Measurements from ENCODE around the gene TBC1D23.
"Not testable (repeated sequence)": the region's sequence is repeated elsewhere in the genome, so short reads cannot be mapped to it uniquely, and the experiment has no call there.

Gene TBC1D23

GRCh38 chr3:100260081-100260684 is 609 bp upstream of the TBC1D23 start:
- Histone ChIP-seq H2BK120ac (ENCODE audit: low read depth, low read length) (no peak overlapping the region), H3K4me1 (ENCODE audit: control insufficient read depth in 2 of 2, insufficient read depth in 1 of 2, low read depth in 1 of 2, low read length in 2 of 2) (peaks cover 6 to 8% of the 10 kb centered on the region in 2 donors), H2BK15ac (ENCODE audit: low read length) (no peak overlapping the region), H3K36me3 (replicated peaks in 1 of 2; ENCODE audit: control insufficient read depth in 2 of 2, insufficient read depth in 2 of 2, low read length in 2 of 2) (no peaks in the 10 kb centered on the region), H3K27ac (replicated peaks; ENCODE audit: low read length) (peak overlapping the region; percentile 37), H3K9ac (ENCODE audit: low read depth, low read length, poor library complexity) (no peak overlapping the region), H3K27me3 (ENCODE audit: control insufficient read depth in 3 of 3, insufficient read depth in 3 of 3, low read depth in 1 of 3, low read length in 3 of 3) (no peaks in the 10 kb centered on the region), H2AK5ac (ENCODE audit: low read depth, low read length) (no peak overlapping the region), H3K23ac (ENCODE audit: low read depth, low read length, poor library complexity) (no peak overlapping the region), H3K9me3 (replicated peaks in 1 of 2; ENCODE audit: control insufficient read depth in 2 of 2, insufficient read depth in 1 of 2, low read depth in 1 of 2, low read length in 2 of 2) (no peaks in the 10 kb centered on the region), H2AFZ (ENCODE audit: low read length) (peak overlapping the region; percentile 94), H3K4ac (ENCODE audit: low read length) (no peak overlapping the region), H3K4me3 (ENCODE audit: low read length in 2 of 2) (peak overlapping the region; percentile 70 to 95), H3K14ac (ENCODE audit: low read length) (no peak overlapping the region), H4K8ac (ENCODE audit: low read depth, low read length) (no peak overlapping the region), H3K4me2 (ENCODE audit: insufficient read depth, low read length, poor library complexity, severe bottlenecking) (peak overlapping the region; percentile 65), H2BK12ac (ENCODE audit: low read length) (no peak overlapping the region), H4K91ac (ENCODE audit: low read depth, low read length, poor library complexity) (no peak overlapping the region), H2BK5ac (ENCODE audit: low read length) (no peak overlapping the region), H3K18ac (ENCODE audit: low read length) (no peak overlapping the region), H3K79me1 (ENCODE audit: low read depth, low read length) (peaks cover 3% of the 10 kb centered on the region)
- WGBS, 2 donors (ENCODE audit: extremely low coverage in 2 of 2, insufficient read length in 2 of 2, insufficient replicate concordance in 1 of 2), result no CpG with 5 or more reads among the region's 18 CpGs
- DNase-seq (ENCODE audit: low spot score), result peak; percentile 17

GRCh38 chr3:100261485-100261903 is 702 bp downstream of the TBC1D23 start:
- Histone ChIP-seq H4K8ac (ENCODE audit: low read depth, low read length) (no peak overlapping the region), H2BK5ac (ENCODE audit: low read length) (no peak overlapping the region), H3K14ac (ENCODE audit: low read length) (no peak overlapping the region), H3K36me3 (replicated peaks in 1 of 2; ENCODE audit: control insufficient read depth in 2 of 2, insufficient read depth in 2 of 2, low read length in 2 of 2) (no peaks in the 10 kb centered on the region), H3K27ac (replicated peaks; ENCODE audit: low read length) (no peak overlapping the region), H3K4ac (ENCODE audit: low read length) (no peak overlapping the region), H2BK15ac (ENCODE audit: low read length) (no peak overlapping the region), H2BK12ac (ENCODE audit: low read length) (no peak overlapping the region), H4K91ac (ENCODE audit: low read depth, low read length, poor library complexity) (no peak overlapping the region), H2BK120ac (ENCODE audit: low read depth, low read length) (no peak overlapping the region), H3K9ac (ENCODE audit: low read depth, low read length, poor library complexity) (no peak overlapping the region), H3K23ac (ENCODE audit: low read depth, low read length, poor library complexity) (no peak overlapping the region), H3K79me1 (ENCODE audit: low read depth, low read length) (peaks cover 4% of the 10 kb centered on the region), H3K18ac (ENCODE audit: low read length) (no peak overlapping the region), H3K4me2 (ENCODE audit: insufficient read depth, low read length, poor library complexity, severe bottlenecking) (peak overlapping the region; percentile 82), H3K9me3 (replicated peaks in 1 of 2; ENCODE audit: control insufficient read depth in 2 of 2, insufficient read depth in 1 of 2, low read depth in 1 of 2, low read length in 2 of 2) (no peaks in the 10 kb centered on the region), H3K27me3 (ENCODE audit: control insufficient read depth in 3 of 3, insufficient read depth in 3 of 3, low read depth in 1 of 3, low read length in 3 of 3) (no peaks in the 10 kb centered on the region), H2AK5ac (ENCODE audit: low read depth, low read length) (no peak overlapping the region), H3K4me1 (ENCODE audit: control insufficient read depth in 2 of 2, insufficient read depth in 1 of 2, low read depth in 1 of 2, low read length in 2 of 2) (peaks cover 6 to 8% of the 10 kb centered on the region in 2 donors), H2AFZ (ENCODE audit: low read length) (peak overlapping the region; percentile 94), H3K4me3 (ENCODE audit: low read length in 2 of 2) (peak overlapping the region; percentile 86 to 95)
- WGBS, 2 donors (ENCODE audit: extremely low coverage in 2 of 2, insufficient read length in 2 of 2, insufficient replicate concordance in 1 of 2), result no CpG with 5 or more reads among the region's 11 CpGs
- no peak for DNase-seq (ENCODE audit: low spot score)

- not testable (repeated sequence) for H2BK12ac ChIP-seq (ENCODE audit: low read length); H4K8ac ChIP-seq (ENCODE audit: low read depth, low read length); H3K23ac ChIP-seq (ENCODE audit: low read depth, low read length, poor library complexity); H3K14ac ChIP-seq (ENCODE audit: low read length); H3K9ac ChIP-seq (ENCODE audit: low read depth, low read length, poor library complexity); H4K91ac ChIP-seq (ENCODE audit: low read depth, low read length, poor library complexity); H3K9me3 ChIP-seq (replicated peaks in 1 of 2; ENCODE audit: control insufficient read depth in 2 of 2, insufficient read depth in 1 of 2, low read depth in 1 of 2, low read length in 2 of 2); H3K4me2 ChIP-seq (ENCODE audit: insufficient read depth, low read length, poor library complexity, severe bottlenecking); H2BK15ac ChIP-seq (ENCODE audit: low read length); H3K27me3 ChIP-seq (ENCODE audit: control insufficient read depth in 3 of 3, insufficient read depth in 3 of 3, low read depth in 1 of 3, low read length in 3 of 3); H3K18ac ChIP-seq (ENCODE audit: low read length); H2BK120ac ChIP-seq (ENCODE audit: low read depth, low read length); H3K36me3 ChIP-seq (replicated peaks in 1 of 2; ENCODE audit: control insufficient read depth in 2 of 2, insufficient read depth in 2 of 2, low read length in 2 of 2); H3K4me1 ChIP-seq (ENCODE audit: control insufficient read depth in 2 of 2, insufficient read depth in 1 of 2, low read depth in 1 of 2, low read length in 2 of 2); H2AFZ ChIP-seq (ENCODE audit: low read length); H3K4ac ChIP-seq (ENCODE audit: low read length); H2BK5ac ChIP-seq (ENCODE audit: low read length); H2AK5ac ChIP-seq (ENCODE audit: low read depth, low read length); H3K27ac ChIP-seq (replicated peaks; ENCODE audit: low read length); H3K4me3 ChIP-seq (ENCODE audit: low read length in 2 of 2); DNase-seq (ENCODE audit: low spot score); H3K79me1 ChIP-seq (ENCODE audit: low read depth, low read length)
- WGBS, 2 donors (ENCODE audit: extremely low coverage in 2 of 2, insufficient read length in 2 of 2, insufficient replicate concordance in 1 of 2), result no CpG with 5 or more reads among the region's 11 CpGs
Measured at GRCh38 chr3:100262925-100263324, 2.1 kb downstream of the TBC1D23 start.

GRCh38 chr3:100263583-100263982 is 2.8 kb downstream of the TBC1D23 start:
- Histone ChIP-seq H3K4me3 (ENCODE audit: low read length in 2 of 2) (no peak overlapping the region), H3K9me3 (replicated peaks in 1 of 2; ENCODE audit: control insufficient read depth in 2 of 2, insufficient read depth in 1 of 2, low read depth in 1 of 2, low read length in 2 of 2) (no peaks in the 10 kb centered on the region), H2BK12ac (ENCODE audit: low read length) (no peak overlapping the region), H2BK5ac (ENCODE audit: low read length) (no peak overlapping the region), H3K79me1 (ENCODE audit: low read depth, low read length) (peaks cover 4% of the 10 kb centered on the region), H3K4me2 (ENCODE audit: insufficient read depth, low read length, poor library complexity, severe bottlenecking) (no peak overlapping the region), H3K4me1 (ENCODE audit: control insufficient read depth in 2 of 2, insufficient read depth in 1 of 2, low read depth in 1 of 2, low read length in 2 of 2) (peaks cover 3 to 4% of the 10 kb centered on the region in 2 donors), H3K9ac (ENCODE audit: low read depth, low read length, poor library complexity) (no peak overlapping the region), H4K8ac (ENCODE audit: low read depth, low read length) (no peak overlapping the region), H2BK15ac (ENCODE audit: low read length) (no peak overlapping the region), H3K4ac (ENCODE audit: low read length) (no peak overlapping the region), H2AK5ac (ENCODE audit: low read depth, low read length) (no peak overlapping the region), H3K27me3 (ENCODE audit: control insufficient read depth in 3 of 3, insufficient read depth in 3 of 3, low read depth in 1 of 3, low read length in 3 of 3) (no peaks in the 10 kb centered on the region), H3K27ac (replicated peaks; ENCODE audit: low read length) (no peak overlapping the region), H4K91ac (ENCODE audit: low read depth, low read length, poor library complexity) (no peak overlapping the region), H3K23ac (ENCODE audit: low read depth, low read length, poor library complexity) (no peak overlapping the region), H3K18ac (ENCODE audit: low read length) (no peak overlapping the region), H3K36me3 (replicated peaks in 1 of 2; ENCODE audit: control insufficient read depth in 2 of 2, insufficient read depth in 2 of 2, low read length in 2 of 2) (no peaks in the 10 kb centered on the region), H2BK120ac (ENCODE audit: low read depth, low read length) (no peak overlapping the region), H2AFZ (ENCODE audit: low read length) (no peak overlapping the region), H3K14ac (ENCODE audit: low read length) (no peak overlapping the region)
- WGBS, 2 donors (ENCODE audit: extremely low coverage in 2 of 2, insufficient read length in 2 of 2, insufficient replicate concordance in 1 of 2), result no CpG with 5 or more reads among the region's 2 CpGs
- no peak for DNase-seq (ENCODE audit: low spot score)
